Measurements from ENCODE around the gene ZNF778.
"Not testable (repeated sequence)": the region's sequence is repeated elsewhere in the genome, so short reads cannot be mapped to it uniquely, and the experiment has no call there.

GRCh38 chr16:89186593-89187031 lies 30.9 kb upstream of the ZNF778 start:
- TF ChIP-seq, protein P1, sequence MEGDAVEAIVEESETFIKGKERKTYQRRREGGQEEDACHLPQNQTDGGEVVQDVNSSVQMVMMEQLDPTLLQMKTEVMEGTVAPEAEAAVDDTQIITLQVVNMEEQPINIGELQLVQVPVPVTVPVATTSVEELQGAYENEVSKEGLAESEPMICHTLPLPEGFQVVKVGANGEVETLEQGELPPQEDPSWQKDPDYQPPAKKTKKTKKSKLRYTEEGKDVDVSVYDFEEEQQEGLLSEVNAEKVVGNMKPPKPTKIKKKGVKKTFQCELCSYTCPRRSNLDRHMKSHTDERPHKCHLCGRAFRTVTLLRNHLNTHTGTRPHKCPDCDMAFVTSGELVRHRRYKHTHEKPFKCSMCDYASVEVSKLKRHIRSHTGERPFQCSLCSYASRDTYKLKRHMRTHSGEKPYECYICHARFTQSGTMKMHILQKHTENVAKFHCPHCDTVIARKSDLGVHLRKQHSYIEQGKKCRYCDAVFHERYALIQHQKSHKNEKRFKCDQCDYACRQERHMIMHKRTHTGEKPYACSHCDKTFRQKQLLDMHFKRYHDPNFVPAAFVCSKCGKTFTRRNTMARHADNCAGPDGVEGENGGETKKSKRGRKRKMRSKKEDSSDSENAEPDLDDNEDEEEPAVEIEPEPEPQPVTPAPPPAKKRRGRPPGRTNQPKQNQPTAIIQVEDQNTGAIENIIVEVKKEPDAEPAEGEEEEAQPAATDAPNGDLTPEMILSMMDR (conservative IDR thresholded peaks at IDR 0.05; ENCODE audit: low read length), result not testable (repeated sequence)
- TF ChIP-seq EZH2phosphoT487 (IDR thresholded peaks at IDR 0.05; ENCODE audit: borderline replicate concordance), result not testable (repeated sequence)
